ENCODE results near the gene PKMYT1.

DNA sequence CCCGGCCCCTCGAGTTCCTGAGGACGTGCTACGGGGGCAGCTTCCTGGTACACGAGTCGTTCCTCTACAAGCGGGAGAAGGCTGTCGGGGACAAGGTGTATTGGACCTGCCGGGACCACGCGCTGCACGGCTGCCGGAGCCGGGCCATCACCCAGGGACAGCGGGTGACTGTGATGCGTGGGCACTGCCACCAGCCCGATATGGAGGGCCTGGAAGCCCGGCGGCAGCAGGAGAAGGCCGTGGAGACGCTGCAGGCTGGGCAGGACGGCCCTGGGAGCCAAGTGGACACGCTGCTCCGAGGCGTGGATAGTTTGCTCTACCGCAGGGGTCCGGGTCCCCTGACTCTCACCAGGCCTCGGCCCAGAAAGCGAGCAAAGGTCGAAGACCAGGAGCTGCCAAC is 47.1 kb downstream of the PKMYT1 start:
- TF ChIP-seq, protein P1, sequence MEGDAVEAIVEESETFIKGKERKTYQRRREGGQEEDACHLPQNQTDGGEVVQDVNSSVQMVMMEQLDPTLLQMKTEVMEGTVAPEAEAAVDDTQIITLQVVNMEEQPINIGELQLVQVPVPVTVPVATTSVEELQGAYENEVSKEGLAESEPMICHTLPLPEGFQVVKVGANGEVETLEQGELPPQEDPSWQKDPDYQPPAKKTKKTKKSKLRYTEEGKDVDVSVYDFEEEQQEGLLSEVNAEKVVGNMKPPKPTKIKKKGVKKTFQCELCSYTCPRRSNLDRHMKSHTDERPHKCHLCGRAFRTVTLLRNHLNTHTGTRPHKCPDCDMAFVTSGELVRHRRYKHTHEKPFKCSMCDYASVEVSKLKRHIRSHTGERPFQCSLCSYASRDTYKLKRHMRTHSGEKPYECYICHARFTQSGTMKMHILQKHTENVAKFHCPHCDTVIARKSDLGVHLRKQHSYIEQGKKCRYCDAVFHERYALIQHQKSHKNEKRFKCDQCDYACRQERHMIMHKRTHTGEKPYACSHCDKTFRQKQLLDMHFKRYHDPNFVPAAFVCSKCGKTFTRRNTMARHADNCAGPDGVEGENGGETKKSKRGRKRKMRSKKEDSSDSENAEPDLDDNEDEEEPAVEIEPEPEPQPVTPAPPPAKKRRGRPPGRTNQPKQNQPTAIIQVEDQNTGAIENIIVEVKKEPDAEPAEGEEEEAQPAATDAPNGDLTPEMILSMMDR (IDR thresholded peaks at IDR 0.05; ENCODE audit: low read depth, low read length): no peak
- no peak for TF ChIP-seq EZH2phosphoT487 (IDR thresholded peaks at IDR 0.05; ENCODE audit: low read depth)
